ENCODE data around the gene KIAA1958. TPM values are rescaled to one million over a fixed set of nuclear protein-coding genes. Genes with fewer than 3 reads are reported as not detected.

The KIAA1958 gene
- total and polyA plus RNA-seq, 2 of the 8 experiments (the other 6 are each of a cell fraction or from before 2014, with no cell fraction given) = 11.4 to 43.8 TPM

- TF ChIP-seq NANOG (IDR thresholded peaks at IDR 0.05; ENCODE audit: insufficient read depth, low read depth, low read length, poor library complexity, severe bottlenecking) (no peak), MAX (IDR thresholded peaks at IDR 0.05) (no peak), PHF8 (conservative IDR thresholded peaks at IDR 0.05; ENCODE audit: low read depth, low read length) (no peak), SAP30 (IDR thresholded peaks at IDR 0.05; ENCODE audit: insufficient read depth, insufficient replicate concordance, low read length) (no peak)
Measured at GRCh38 chr9:112496074-112496722, 9.6 kb downstream of the KIAA1958 start (continued).

Data from H1 (cell line).